Stimulated activated CD4-positive, alpha-beta T cell treated with anti-CD3 and anti-CD28 coated beads, Interleukin-2, amount 100 ng/mL, for 48 hours (primary cell): ENCODE results near the gene MAP1LC3B.

Experiments used
- DNase-seq, 2 donors: peaks; one replicate each; pipeline ENCODE4 v3.0.0-alpha.2; 2020

MAP1LC3B gene

DNA sequence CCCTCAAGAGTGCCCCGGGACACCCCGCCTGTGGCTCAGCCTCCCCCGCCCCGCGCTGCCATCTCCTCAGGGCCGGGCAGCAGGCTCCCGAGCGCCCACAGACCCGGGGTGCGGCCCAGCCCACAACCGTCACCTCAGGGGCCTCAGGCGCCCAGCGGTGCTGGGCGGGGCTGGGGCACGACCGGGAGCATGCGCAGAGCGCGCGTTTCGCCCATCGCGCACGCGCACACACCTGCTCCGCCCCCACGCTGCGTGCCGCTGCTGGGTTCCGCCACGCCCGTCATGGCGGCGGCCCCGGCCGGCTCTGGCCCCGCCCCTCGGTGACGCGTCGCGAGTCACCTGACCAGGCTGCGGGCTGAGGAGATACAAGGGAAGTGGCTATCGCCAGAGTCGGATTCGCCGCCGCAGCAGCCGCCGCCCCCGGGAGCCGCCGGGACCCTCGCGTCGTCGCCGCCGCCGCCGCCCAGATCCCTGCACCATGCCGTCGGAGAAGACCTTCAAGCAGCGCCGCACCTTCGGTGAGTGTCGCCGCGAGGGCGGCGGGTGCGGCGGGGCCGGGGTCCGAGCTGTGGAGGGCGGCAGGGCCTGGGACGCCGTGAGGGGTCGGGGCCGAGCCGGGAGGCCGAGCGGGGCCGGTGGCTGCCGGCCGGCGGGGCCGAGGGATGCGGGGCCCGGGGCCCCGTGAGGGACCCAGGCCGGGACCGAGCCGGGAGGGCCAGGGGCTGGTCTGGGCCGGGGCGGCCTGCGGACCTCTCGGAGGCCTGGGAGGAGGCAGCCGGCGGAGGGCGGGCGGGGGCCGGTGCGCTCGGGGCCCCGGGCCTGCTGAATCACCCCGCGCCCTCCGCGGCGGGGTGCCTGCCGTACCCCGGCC is at the start of gene MAP1LC3B:
Gene MAP1LC3B, plus strand, starts transcription at position 387 of the 871 bp plus-strand sequence. Its CDS starts 92 bp downstream, at position 479.
- DNase-seq = peak; percentile 97 to 99

DNA sequence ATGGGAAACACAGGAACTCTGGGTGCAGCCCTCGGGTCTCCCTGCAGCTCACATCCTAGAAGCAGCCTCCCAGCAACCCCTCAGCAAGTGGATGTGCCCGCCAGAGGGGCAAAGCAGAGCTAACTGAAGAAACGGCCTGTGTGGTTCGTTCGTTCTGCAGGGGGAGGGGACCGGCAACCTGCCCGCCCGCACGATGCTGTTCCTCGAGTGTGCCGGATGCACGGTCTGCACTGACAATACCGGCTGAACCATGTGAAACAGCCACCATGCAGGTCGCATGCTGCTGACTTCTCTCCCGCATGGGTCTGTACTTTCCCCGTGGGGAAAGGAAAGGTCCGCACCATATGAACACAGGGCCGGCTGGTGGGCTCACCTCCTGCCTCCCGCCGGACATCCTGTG is 49.6 kb upstream of the MAP1LC3B start:
- no peak for DNase-seq

DNA sequence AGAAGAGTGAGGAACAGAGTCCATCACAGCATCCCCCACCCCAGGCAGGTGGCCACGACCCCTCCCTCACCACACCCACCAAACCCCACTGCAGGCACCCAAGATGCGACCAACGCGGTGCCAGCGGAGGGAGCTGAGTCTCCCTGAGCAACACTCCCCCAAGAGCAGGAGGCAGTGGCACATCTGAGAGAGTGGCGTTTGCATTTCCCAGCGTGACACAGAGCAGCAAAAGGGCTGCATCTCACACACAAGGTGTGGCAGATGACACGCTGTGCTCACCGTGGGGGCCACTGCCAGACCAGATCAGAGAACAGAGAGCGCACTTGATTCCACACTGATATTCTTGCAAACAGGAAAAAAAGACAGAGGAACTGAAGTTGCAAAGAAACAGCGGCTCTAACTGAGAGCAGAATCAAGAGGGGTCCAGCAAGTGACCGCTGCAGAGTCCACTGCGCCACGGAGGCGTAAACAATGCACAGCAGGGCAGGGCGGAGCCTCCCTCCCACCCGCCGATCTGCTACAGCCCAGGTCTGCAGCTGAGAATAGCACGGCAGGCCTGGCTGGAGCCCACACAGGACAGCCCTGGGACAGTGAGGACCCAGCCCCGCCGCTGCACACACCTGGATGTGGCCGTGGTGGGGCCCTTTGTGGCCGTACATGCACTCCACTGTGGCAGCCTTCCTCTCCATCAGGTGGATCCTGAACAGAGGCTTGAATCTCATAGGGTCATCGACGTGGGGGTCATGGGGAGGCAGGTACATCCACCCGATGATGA is 49.0 kb upstream of the MAP1LC3B start:
- no peak for DNase-seq

DNA sequence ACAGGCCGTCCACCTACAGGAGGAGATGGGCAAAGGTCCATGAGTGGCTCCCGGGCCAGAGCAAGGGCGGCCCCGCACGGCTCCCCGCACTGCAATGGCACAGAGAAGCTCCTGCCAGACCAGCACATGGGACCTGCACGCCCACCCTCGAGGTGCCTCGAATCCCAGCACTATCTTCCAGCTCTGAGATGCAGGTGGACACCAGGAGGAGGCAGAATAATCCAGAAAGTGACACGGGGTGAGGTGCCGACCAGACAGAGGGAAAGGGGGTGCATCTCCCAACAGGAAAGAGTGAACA is 48.4 kb upstream of the MAP1LC3B start:
- no peak for DNase-seq

DNA sequence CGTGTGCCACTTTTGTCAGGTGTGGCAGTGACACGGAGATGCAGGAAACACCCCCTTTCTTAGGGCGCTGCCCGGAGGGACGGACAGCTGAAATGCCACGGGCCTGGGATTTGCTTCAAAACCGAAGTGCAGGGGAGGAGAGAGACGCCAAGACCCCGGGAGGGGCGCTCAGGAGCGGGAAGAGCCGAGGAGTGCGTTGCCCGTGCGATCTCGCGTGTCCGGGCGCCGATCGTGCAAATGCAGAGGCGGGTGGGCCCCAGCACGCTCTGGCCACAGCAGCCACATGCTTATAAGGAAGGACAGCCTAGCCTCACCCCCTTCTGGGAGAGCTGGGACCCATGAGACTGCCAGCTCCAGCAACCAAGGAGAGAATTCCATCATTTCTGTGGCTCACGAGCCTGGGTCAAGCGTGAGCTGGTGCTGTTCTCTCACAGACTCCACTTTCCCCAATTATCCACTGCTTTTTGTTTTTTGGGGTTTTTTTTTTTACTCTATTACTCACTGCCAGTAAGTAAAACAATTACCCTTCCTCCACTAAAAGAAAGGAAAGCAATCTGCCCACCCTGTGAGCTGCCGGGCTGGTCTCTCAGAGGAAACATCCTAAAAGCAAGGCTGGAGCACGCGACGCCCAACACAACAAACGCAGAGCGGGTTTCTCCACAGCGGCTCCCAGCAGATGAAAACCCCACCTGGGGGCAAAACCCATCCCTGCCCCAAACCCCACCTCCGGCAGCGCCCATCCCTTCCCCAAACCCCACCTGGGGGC is 47.8 kb upstream of the MAP1LC3B start:
- DNase-seq = no peak

DNA sequence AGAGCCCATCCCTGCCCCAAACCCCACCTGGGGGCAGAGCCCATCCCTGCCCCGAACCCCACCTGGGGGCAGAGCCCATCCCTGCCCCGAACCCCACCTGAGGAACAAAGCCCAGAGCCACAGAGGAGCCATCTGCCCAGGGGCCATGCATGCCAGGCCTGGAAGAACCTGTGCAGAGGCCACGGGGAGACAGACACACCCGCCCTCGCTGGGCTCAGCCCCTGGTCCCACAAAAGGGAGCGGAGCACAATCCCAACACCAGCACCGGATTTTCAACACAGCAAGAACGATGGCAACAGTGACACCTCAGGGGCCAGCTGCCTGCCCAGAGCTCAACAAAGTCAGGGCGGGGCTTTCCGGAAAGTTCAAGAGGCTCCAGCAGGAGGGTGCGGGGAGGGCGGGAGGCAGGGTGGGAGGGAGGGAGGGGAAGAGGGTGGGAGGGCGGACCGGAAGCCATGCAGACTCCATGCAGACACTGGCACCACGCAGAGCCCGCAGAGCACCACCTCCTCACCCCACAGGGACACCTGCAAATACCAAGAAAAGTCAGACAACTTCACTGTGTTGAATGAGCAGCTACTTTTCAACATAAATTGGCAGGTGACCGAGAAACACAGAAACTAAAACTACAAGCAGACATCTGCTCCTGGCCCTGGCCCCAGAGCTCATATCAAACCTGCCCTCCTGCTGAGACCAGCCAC is 47.1 kb upstream of the MAP1LC3B start:
- peak; percentile 5 to 14 for DNase-seq

DNA sequence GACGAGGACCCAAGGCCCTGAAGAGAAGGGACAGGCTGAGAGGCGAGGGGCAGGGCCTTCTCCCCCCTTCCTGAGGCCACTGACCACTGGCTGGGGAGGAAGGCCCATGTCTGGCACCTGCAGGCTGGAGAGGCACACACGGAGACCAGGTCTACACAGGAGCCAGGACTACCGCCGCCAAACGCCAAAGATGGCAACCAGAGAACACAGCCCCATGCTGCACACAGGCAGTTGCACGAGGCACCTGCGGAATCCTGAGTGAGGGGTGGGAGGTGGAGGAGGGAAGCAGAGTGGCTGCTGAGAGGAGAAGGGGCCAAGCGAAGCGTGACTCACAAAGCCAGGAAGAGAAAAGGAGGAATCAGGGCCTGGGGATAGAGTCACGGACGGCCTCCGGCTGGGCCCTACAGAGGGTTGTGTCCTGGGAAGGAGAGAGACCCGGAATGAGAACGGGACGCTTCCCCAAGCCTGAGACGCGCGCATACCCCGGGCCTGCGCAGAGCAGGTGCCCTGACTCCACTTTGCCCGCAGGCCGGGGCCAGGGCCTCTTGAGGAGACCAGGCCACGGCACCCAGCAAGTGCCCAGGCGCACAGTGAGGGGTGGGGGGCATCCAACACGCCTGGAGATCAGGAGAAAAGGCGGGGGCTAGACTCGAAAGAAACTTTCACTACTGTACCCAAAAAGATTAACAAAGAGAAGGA is 46.3 kb upstream of the MAP1LC3B start:
- DNase-seq = no peak

DNA sequence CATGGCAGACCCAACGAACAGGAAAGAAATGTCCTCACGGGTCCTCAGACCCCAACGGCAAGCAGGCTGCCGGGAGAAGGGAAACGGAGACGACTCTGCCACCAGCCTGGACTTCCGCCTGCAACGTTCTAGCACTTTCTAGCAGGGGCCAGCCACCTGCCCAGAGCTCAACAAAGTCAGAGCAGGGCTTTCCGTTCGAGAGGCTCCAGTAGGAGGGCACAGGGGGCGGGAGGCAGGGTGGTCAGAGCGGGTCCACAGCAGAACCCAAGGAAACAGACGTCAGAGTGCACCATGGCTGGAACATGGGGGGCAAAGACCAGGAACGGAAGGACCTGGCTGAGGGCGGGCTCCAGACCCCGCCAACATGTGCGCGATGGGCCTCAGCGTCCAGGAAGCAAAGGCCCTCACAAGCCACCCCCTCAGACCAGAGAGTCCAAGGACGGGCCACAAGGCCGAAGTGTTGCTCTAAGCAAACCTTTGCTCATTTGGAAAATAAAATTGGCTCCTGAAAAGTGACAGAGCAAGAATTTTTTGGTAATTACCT is 45.5 kb upstream of the MAP1LC3B start:
- no peak for DNase-seq

DNA sequence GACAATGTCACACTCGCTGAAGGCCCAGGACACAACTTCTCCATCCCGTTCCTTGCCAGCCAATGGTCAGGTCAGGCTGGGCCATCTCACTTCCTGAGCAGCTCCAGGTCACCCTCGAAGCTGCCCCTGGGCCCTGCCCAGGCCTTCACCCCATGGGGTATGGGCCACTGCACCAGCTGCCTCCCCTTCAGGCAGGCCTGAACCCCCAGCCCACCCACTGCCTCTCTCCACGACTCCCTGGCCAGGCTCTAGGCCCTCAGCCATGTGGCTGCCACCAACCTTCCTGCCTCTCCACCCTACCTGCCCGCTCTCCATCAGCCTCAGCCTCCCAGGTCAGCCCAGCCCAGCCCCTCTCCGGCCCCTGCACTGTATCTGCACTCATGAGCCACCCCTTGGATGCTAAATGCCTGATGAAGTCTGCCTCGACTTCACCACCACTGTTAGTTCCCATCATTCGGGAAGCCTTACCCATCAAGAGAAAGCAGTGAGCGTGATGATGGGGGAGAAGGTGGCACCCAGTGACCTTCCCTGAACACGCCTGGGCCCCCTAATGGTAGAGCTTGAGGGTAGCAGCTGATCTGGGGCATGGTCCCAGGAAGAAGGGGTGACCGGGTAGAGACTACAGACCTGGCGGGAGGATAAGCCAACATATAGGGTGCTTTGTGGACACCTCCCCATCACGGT is 44.1 kb upstream of the MAP1LC3B start:
- DNase-seq = no peak

DNA sequence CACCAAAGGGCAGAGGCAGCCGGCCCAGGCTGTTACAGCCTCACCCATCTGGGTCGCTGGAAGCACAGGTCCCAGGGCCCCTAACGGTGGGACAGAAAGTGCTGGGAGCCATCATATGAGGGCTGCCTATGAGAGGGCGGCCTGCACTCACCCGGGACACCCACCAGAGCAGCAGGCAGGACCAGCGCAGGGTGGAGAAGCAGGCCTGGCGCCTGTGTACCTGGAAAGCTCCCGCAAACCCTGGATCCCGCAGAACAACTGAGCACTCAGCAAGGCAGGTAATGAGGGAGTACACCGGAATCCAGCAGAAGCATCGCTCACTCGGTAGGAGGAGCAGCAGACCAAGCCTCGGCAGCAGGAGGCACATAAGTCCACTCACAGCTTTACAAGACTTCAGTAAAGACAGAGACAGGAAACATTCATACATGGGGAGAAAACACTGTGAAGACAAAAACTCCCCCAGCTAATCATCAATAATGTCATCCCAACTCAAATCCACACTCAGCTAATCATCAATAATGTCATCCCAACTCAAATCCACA is 43.4 kb upstream of the MAP1LC3B start:
- no peak for DNase-seq

DNA sequence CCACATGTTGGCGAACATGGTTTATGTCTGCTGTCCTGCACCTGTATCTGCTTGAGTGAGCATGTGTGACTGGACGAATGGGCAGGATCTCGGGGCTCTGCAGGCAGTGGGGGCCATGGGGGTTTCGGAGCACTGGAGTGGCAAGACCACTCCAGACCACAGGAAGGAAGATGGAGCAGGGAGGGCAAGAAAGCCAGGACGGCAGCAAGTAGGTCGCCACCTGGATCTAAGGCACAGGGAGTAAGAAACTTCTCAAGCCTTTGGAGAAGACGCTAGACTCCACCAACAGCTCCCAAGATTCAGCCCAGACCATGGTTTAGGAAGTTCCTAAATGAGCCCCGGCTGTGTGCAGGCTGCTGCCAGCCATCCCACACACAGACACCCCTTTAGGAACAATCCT is 42.1 kb upstream of the MAP1LC3B start:
- DNase-seq = no peak

DNA sequence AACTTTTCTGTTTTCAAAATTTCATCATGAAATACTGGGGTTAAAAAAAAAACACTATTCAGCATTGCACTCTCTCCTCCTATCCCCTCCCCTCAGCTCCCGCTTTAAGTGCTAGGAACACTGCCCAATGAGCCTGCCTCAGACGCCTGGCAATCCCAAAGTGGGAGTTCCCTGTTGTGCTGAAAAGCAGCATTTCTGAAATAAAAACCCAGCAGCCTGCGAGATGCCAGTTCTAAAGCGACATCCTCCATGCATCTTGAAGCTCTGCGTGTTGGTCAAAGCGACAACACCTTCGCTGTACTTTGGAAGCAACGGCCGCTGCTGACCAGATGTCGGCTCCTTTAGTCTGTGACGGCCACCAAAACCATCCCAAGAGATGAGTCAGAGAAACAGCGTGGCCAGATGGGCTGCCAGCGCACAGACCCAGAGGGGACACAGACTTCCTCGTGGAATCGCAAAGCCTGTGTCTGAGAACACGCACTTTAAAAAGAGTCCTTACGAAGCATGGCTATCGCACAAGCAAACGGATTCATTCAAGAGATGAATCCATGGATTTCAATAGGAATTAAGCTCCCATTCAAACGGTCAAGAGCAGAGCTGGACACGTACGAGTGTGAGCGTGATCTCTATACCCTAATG is 41.3 kb upstream of the MAP1LC3B start:
- DNase-seq = no peak

DNA sequence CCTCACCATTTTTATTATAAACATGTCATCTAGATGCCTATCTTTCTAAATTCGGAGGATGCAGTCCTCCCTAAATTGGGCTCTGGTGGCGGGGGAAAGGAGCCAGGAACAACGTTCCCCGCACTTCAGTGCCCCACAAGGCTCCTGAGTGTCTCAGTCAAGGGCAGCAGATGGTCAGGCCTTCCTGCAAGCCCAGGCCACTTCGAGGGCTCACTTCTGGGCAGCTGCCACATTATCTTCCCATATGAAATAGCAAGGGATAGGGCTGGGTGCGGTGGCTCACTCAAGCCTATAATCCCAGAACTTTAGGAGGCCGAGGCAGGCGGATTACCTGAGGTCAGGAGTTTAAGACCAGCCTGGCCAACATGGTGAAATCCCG is 40.8 kb upstream of the MAP1LC3B start:
- no peak for DNase-seq

DNA sequence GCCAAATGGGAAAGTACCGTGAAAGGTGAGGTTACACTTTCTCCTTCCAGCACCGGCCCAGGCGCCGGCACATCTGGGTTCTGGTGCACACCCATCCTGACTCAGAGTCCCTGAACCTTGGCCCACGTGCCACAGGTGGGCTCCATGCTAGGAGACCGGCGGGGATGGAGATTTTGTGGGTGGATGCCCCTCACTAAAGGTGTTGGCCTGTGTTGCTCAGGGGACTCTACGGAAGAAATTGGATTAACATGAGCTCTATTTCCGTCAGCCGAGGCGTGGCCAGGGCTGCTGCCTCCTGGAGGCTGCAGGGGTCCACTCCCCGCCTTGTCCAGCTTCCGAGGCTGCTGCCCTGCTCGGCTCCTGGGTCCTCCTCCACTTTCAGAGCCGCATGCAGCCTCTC is 39.3 kb upstream of the MAP1LC3B start:
- no peak for DNase-seq

DNA sequence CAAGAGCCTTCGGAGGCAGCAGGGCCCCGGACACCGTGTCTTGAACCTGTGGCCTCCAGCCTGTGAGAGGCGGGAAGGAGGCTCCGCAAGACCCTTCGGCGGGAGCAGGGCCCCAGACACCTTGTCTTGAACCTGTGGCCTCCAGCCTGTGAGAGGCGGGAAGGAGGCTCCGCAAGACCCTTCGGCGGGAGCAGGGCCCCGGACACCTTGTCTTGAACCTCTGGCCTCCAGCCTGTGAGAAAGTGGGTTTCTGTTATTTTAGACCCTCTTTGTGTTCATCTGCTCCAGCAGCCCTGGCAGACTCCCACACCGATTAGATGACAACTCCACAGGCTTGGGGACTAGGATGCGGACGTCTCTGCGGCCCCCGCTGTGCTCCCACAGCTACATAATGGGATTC is 38.5 kb upstream of the MAP1LC3B start:
- DNase-seq = no peak

DNA sequence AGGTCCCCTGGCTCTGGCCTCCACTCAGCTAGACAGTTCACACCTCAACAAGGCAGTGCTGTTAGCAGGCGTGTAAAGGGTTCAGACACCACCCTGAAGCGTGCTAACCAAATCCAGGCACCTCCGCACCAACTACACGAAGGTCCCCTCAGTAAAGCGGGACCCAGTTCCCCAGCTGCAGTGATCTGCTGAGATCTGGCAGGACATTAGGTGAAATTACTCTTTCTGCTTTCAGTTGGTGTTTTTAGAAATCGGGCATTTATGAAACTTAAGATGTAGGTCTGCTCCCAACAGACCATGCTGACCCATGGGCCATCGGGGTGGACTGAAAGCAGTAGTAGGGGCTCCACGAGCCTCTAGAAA is 35.7 kb upstream of the MAP1LC3B start:
- DNase-seq = no peak

DNA sequence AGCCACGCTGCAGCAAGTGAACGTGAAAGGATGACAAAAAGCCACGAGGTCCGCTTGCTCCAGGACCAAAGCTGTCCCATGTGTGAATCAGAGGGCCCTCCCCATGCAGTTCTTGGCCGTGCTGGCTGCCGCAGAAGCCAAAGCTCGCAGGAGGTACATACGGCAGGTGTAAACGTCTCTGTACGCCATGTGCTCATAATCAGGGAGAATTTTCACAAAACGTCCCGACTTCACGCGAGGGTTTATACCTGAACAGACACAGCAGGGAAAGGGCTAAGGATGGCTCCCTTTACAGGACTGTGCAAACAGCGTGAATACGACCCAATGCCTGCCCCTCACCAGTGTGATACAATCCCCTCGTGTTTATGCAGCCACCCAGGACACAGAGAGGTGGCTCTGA is 33.9 kb upstream of the MAP1LC3B start:
- DNase-seq = no peak

DNA sequence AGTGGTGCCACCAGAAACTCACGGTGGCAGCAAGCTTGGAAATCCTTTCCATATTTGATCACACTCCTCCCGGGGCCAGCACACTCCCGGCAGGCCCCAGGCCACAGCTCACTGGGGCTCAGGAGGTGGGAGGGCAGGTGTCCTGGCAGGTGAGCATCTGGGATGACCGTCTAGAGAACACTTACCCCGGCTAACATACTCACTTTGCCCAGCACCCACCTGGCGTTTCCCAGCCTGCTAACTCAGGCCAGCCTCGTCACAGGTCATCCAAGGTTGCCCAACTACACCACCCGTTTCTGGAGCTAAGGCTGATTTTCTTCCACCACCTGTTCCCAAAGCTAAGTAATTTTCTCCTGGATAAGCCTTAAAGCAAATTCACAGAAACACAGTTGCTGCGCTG is 33.4 kb upstream of the MAP1LC3B start:
- no peak for DNase-seq

DNA sequence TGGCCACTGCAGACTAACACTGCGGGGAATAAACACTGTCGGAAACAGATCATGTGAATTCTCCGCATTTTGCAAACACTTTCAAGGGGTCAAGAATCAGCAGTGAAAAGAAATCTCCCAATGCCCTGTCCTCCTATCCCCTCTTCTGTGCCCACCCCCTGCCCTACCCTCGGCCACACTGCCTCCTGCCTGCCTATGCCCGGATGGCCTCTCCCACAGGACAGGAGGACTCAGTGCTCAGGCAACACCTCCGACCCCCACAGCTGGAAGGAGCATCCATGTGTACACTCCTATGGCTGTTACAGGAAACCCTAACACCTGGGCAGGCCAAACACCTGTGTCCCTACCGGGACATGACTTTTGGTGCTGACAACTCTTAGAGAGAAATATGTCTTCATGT is 33.0 kb upstream of the MAP1LC3B start:
- DNase-seq = no peak

DNA sequence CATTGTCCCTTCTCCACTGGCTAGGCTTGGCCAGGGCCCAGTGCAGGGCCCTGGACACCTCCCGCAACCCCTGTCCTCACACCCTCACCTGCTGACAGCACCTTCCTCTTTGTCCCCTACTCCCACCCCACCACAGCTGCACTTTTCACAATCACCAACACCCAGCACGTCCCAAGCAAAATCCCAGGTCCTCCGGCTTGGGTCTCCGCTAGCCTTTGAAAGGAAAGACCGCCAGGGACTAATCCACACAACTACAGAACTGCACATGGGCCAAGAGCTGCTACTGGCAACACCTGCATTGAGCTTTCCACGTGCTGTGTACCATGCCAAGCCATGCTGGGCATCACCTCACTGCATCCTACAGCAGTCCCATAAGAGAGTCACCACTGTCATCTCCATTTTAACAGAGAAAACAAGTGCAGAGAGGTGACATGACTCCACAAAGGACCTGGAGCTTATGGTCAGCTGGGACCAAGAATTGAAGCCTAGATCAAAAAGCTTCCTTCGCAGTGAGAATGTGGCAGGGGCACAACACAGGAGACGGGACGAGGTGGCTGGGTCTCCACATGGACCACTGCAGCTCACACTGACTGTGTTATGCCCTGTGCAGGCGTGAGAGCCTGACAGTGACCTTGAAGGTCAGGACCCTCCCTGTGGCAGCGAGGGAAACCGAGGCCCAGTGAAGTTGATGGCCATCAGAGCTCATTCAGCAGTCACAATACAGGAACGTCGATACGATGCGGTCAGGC is 31.1 kb upstream of the MAP1LC3B start:
- no peak for DNase-seq
